A549 (cell line): ENCODE data around the gene ITPKC. TPM values are rescaled to one million over a fixed set of nuclear protein-coding genes. Genes with fewer than 3 reads are reported as not detected.

Experiments
- ATAC-seq, 2 experiments: fragments of 200-7000 bp in 1 of 2; fragments of >200 bp in 1 of 2; cut with Nextera tagmentation in 1 of 2; cut with Tn5 transposase in 1 of 2; 3 replicates each; pipeline versions ENCODE4 v1.8.0 to v1.9.1; 2018 to 2020; ENCODE audit warnings: mild to moderate bottlenecking in 1 of 2, moderate library complexity in 1 of 2
- CTCF ChIA-PET: fragments of 300-600 bp; sonication (Branson Sonifier 250); formaldehyde crosslinking; extraction: SDS; loops from one replicate; lab custom pipeline; 2021; ENCODE audit warnings: antibody characterized with exemption, inconsistent platforms; lab: Yijun Ruan, JAX
- POLR2A ChIA-PET: fragments of 350-600 bp; formaldehyde crosslinking; extraction: SDS; loops from one replicate; lab custom pipeline; 2021; ENCODE audit warnings: antibody characterized with exemption, inconsistent platforms; lab: Yijun Ruan, JAX
- DNase-seq, 2 experiments: peaks; one replicate each; pipeline versions ENCODE4 v3.0.0 to v3.0.0-alpha.2; 2011 to 2016; ENCODE audit warnings: low read depth in 1 of 2, low spot score in 1 of 2
- FAIRE-seq: peaks from 2 replicates; lab custom pipeline; 2011; peaks lifted over from hg19 to GRCh38; lab: Jason Lieb, UNC
- H3K27ac ChIP-seq, 2 experiments: fragments of >200 bp; sonication (Bioruptor Twin); formaldehyde crosslinking; 3 replicates each; pipeline ENCODE4 v1.5.1; 2016 to 2017
- H3K4me1 ChIP-seq: fragments of >200 bp; sonication (Bioruptor Twin); formaldehyde crosslinking; 3 replicates; pipeline ENCODE4 v1.6.1; 2016
- H3K4me2 ChIP-seq: fragments of >200 bp; sonication (Bioruptor Twin); formaldehyde crosslinking; 3 replicates; pipeline ENCODE4 v1.6.1; 2016
- H3K4me3 ChIP-seq: fragments of >200 bp; sonication (Bioruptor Twin); formaldehyde crosslinking; 3 replicates; pipeline ENCODE4 v1.5.1; 2016
- H3K9me3 ChIP-seq: fragments of >200 bp; sonication (Bioruptor Twin); formaldehyde crosslinking; 3 replicates; pipeline ENCODE4 v1.6.1; 2016
- CHD2 ChIP-seq: fragments of 150-350 bp; IDR thresholded peaks from 2 replicates; pipeline ENCODE4 v1.6.1; 2014; ENCODE audit warnings: low read length; ENCODE audit not compliant: partially characterized antibody
- CHD4 ChIP-seq: fragments of 200-600 bp; sonication (generic); IDR thresholded peaks from 2 replicates; pipeline ENCODE4 v1.6.1; 2016; ENCODE audit warnings: antibody characterized with exemption, mild to moderate bottlenecking, borderline replicate concordance
- FOXS1 ChIP-seq: fragments of 250-450 bp; sonication (Bioruptor Pico); IDR thresholded peaks from 2 replicates; pipeline ENCODE4 v1.5.0; 2020; ENCODE audit warnings: mild to moderate bottlenecking, moderate library complexity
- HOXB5 ChIP-seq: fragments of 250-450 bp; sonication (Bioruptor Pico); IDR thresholded peaks from 2 replicates; pipeline ENCODE4 v1.5.0; 2020; ENCODE audit warnings: mild to moderate bottlenecking, moderate library complexity
- JUN ChIP-seq, 2 experiments: fragments of >200 bp; sonication (Bioruptor Twin); formaldehyde crosslinking; IDR thresholded peaks; 2 replicates in 1 of 2; 3 replicates in 1 of 2; pipeline ENCODE4 v1.6.1; 2016 to 2017
- JUNB ChIP-seq: fragments of >200 bp; sonication (Bioruptor Twin); formaldehyde crosslinking; IDR thresholded peaks from 2 replicates; pipeline ENCODE4 v1.6.1; 2016
- POLR2A ChIP-seq: IDR thresholded peaks from 2 replicates; pipeline ENCODE4 v1.6.1; 2012; ENCODE audit warnings: mild to moderate bottlenecking, low read length
- RAD21 ChIP-seq, 2 experiments: fragments of >200 bp in 1 of 2; sonication (Bioruptor Twin) in 1 of 2; formaldehyde crosslinking in 1 of 2; IDR thresholded peaks in 1 of 2; conservative IDR thresholded peaks in 1 of 2; 2 replicates in 1 of 2; 3 replicates in 1 of 2; pipeline ENCODE4 v1.6.1; 2012 to 2018; ENCODE audit warnings: inconsistent platforms in 1 of 2
- RFX5 ChIP-seq: fragments of 450-650 bp; IDR thresholded peaks from 2 replicates; pipeline ENCODE4 v1.7.1; 2014; ENCODE audit warnings: antibody characterized with exemption, mild to moderate bottlenecking, moderate library complexity
- RNF2 ChIP-seq: fragments of 200-600 bp; sonication (generic); IDR thresholded peaks from 2 replicates; pipeline ENCODE4 v1.6.1; 2016; ENCODE audit warnings: low read depth, mild to moderate bottlenecking, antibody characterized with exemption, moderate library complexity, borderline replicate concordance
- SREBF2 ChIP-seq: fragments of 450-650 bp; IDR thresholded peaks from 2 replicates; pipeline ENCODE4 v1.6.1; 2014; ENCODE audit warnings: mild to moderate bottlenecking, moderate library complexity
- TFCP2L1 ChIP-seq: fragments of 250-450 bp; sonication (Bioruptor Pico); IDR thresholded peaks from 2 replicates; pipeline ENCODE4 v1.5.0; 2021; ENCODE audit warnings: mild to moderate bottlenecking
- ZFP36 ChIP-seq: fragments of 450-650 bp; IDR thresholded peaks from 2 replicates; pipeline ENCODE4 v1.6.1; 2014; ENCODE audit warnings: borderline replicate concordance; ENCODE audit not compliant: partially characterized antibody
- ZNF302 ChIP-seq: fragments of 250-450 bp; sonication (Bioruptor Pico); IDR thresholded peaks from 2 replicates; pipeline ENCODE4 v1.9.0; 2021; ENCODE audit warnings: inconsistent platforms, mild to moderate bottlenecking, moderate library complexity
- ZSCAN20 ChIP-seq: fragments of 250-450 bp; sonication (Bioruptor Pico); IDR thresholded peaks from 2 replicates; pipeline ENCODE4 v1.8.0; 2022; ENCODE audit warnings: mild to moderate bottlenecking, moderate library complexity
- WGBS: methylation state at CpG from one replicate; pipeline ENCODE4 v1.1.6; 2017; ENCODE audit errors: missing lambda C conversion rate; 5-methylcytosine and 5-hydroxymethylcytosine counted together
- polyA plus RNA-seq, 4 experiments: library from polyadenylated mRNA; depleted of rRNA in 3 of 4; stranded (reverse); fragments of >200 nt; fragmentation: RNase III in 1 of 4; extraction: RNeasy Plus Mini Kit Qiagen cat#74134 plus additional on column Dnase treatment in 1 of 4; gene quantifications; 2 replicates in 3 of 4; 3 replicates in 1 of 4; pipeline ENCODE4 v1.2.3, GENCODE V29; 2011 to 2017
- TF ChIP-seq, protein P1 (sequence below): fragments of >200 bp; sonication (Bioruptor Twin); formaldehyde crosslinking; IDR thresholded peaks from 3 replicates; pipeline ENCODE4 v1.6.1; 2016
- TF ChIP-seq, protein P2 (sequence below): fragments of >200 bp; sonication (Bioruptor Twin); formaldehyde crosslinking; IDR thresholded peaks from 3 replicates; pipeline ENCODE4 v1.5.1; 2016
- TF ChIP-seq, protein P3 (sequence below): fragments of 150-350 bp; IDR thresholded peaks from 2 replicates; pipeline ENCODE4 v1.6.1; 2014; ENCODE audit warnings: low read depth, mild to moderate bottlenecking, low read length
- TF ChIP-seq, protein P4 (sequence below): fragments of 200-600 bp; sonication (generic); IDR thresholded peaks from 2 replicates; pipeline ENCODE4 v1.6.1; 2016; ENCODE audit warnings: antibody characterized with exemption, mild to moderate bottlenecking, moderate library complexity

The ITPKC gene
- polyA plus RNA-seq, 2 of the 4 experiments (the other 2 are of a cell fraction) = 6.5 to 7.9 TPM

DNA sequence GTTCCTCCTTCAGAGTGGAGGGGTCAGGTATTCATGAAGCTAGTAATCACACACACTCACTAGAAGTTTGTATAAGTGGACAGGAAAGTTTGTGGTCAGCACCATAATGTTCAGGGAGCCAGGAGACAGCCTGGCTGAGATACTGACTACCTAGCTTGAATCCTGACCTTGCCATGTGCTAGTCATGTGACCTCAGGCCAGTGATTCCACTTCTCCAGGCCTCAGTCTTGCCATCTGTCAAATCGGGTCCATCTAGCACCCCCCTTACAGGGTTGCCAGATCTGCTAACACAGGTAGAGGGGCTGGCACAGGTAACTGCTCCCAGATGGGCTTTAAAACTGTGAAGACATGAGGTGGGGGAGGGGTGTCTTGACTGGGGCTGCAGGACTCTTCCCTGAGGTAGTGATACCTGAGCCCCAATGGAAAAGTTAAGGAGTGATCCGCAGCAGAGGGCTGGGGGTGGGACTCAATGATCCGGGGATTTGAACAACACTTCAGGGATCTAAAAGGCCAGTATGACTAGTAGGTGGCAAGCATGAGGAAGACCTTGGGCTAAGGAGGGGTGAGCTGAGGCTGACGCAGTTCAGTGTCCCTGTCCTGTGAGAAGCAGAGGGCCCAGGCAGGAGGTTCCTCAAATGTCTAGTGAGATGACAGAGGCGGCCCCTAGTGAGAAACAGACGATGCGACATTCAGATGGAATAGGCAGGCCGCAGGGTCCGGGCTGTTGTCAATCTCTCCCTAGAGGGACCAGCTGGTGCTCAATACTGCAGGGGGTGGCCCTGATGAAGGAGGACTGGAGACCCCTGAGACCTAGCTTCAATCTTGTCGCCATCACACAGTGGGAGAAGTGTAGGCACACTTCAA is 24.8 kb downstream of the ITPKC start:
- WGBS = 88% methylated on average over 10 of the region's 10 CpGs
- DNase-seq (no peak), ATAC-seq (peak in 1 of 2 experiments; percentile 4; a peak in 2 of 6 replicates), FAIRE-seq (peak; percentile 63)
- no peak for TF ChIP-seq CHD2
- TF ChIP-seq, protein P1, sequence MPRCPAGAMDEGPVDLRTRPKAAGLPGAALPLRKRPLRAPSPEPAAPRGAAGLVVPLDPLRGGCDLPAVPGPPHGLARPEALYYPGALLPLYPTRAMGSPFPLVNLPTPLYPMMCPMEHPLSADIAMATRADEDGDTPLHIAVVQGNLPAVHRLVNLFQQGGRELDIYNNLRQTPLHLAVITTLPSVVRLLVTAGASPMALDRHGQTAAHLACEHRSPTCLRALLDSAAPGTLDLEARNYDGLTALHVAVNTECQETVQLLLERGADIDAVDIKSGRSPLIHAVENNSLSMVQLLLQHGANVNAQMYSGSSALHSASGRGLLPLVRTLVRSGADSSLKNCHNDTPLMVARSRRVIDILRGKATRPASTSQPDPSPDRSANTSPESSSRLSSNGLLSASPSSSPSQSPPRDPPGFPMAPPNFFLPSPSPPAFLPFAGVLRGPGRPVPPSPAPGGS = no peak
- TF ChIP-seq HOXB5 (CRISPR knock-in tag) = no peak
- TF ChIP-seq ZSCAN20 (CRISPR knock-in tag) = no peak
- TF ChIP-seq, protein P2, sequence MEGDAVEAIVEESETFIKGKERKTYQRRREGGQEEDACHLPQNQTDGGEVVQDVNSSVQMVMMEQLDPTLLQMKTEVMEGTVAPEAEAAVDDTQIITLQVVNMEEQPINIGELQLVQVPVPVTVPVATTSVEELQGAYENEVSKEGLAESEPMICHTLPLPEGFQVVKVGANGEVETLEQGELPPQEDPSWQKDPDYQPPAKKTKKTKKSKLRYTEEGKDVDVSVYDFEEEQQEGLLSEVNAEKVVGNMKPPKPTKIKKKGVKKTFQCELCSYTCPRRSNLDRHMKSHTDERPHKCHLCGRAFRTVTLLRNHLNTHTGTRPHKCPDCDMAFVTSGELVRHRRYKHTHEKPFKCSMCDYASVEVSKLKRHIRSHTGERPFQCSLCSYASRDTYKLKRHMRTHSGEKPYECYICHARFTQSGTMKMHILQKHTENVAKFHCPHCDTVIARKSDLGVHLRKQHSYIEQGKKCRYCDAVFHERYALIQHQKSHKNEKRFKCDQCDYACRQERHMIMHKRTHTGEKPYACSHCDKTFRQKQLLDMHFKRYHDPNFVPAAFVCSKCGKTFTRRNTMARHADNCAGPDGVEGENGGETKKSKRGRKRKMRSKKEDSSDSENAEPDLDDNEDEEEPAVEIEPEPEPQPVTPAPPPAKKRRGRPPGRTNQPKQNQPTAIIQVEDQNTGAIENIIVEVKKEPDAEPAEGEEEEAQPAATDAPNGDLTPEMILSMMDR = no peak
- TF ChIP-seq RAD21 (conservative IDR thresholded peaks at IDR 0.05 in 1 of 2, IDR thresholded peaks at IDR 0.05 in 1 of 2) = no peak
- no peak for TF ChIP-seq POLR2A
- TF ChIP-seq, protein P3, sequence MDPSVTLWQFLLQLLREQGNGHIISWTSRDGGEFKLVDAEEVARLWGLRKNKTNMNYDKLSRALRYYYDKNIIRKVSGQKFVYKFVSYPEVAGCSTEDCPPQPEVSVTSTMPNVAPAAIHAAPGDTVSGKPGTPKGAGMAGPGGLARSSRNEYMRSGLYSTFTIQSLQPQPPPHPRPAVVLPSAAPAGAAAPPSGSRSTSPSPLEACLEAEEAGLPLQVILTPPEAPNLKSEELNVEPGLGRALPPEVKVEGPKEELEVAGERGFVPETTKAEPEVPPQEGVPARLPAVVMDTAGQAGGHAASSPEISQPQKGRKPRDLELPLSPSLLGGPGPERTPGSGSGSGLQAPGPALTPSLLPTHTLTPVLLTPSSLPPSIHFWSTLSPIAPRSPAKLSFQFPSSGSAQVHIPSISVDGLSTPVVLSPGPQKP = no peak
- TF ChIP-seq RNF2 = no peak
- TF ChIP-seq FOXS1 = no peak
- TF ChIP-seq, protein P4, sequence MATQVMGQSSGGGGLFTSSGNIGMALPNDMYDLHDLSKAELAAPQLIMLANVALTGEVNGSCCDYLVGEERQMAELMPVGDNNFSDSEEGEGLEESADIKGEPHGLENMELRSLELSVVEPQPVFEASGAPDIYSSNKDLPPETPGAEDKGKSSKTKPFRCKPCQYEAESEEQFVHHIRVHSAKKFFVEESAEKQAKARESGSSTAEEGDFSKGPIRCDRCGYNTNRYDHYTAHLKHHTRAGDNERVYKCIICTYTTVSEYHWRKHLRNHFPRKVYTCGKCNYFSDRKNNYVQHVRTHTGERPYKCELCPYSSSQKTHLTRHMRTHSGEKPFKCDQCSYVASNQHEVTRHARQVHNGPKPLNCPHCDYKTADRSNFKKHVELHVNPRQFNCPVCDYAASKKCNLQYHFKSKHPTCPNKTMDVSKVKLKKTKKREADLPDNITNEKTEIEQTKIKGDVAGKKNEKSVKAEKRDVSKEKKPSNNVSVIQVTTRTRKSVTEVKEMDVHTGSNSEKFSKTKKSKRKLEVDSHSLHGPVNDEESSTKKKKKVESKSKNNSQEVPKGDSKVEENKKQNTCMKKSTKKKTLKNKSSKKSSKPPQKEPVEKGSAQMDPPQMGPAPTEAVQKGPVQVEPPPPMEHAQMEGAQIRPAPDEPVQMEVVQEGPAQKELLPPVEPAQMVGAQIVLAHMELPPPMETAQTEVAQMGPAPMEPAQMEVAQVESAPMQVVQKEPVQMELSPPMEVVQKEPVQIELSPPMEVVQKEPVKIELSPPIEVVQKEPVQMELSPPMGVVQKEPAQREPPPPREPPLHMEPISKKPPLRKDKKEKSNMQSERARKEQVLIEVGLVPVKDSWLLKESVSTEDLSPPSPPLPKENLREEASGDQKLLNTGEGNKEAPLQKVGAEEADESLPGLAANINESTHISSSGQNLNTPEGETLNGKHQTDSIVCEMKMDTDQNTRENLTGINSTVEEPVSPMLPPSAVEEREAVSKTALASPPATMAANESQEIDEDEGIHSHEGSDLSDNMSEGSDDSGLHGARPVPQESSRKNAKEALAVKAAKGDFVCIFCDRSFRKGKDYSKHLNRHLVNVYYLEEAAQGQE = no peak
- no peak for TF ChIP-seq SREBF2
- TF ChIP-seq RFX5 = no peak
- Histone ChIP-seq H3K4me2 (no peak overlapping the region), H3K4me3 (no peak overlapping the region), H3K27ac (no peak overlapping the region), H3K9me3 (no peaks in the 10 kb centered on the region), H3K4me1 (peaks cover 13% of the 10 kb centered on the region)
- ChIA-PET CTCF (interaction anchor here (0.6 to 15.8 kb wide), 13 partner anchors 13 to 707 kb away, joined by 3 to 199 read pairs (median 4); partner anchors contain the start of gene EGLN2), POLR2A (interaction anchor here (0.6 to 3.2 kb wide), 5 partner anchors 9 to 1132 kb away, joined by 3 to 13 read pairs (median 7); partner anchors contain the start of genes ACTMAP, COQ8B, ITPKC and NUMBL)

DNA sequence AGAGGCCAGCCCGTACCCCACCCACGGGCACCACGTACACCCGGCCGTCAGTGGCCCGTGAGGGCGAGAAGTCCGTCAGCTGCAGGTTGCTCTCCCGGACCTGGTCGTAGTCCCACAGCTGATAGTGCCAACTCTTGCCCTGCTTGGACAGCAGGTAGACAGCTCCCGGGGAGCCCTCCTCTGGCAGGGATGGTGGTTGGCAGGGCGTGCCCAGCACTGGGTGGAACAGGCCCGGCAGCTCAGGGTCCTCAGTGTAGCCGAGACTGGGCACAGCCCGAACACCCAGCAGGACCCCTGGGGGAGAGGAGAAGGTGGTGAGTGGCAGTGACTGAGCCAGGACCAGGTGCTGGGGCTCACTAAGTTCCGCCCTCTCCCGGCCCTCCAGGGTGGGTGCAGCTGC is 25.6 kb downstream of the ITPKC start:
- ATAC-seq (peak; percentile 3 to 10; a peak in 3 of 6 replicates), FAIRE-seq (no peak), DNase-seq (no peak)
- no peaks in the 10 kb centered on the region for H3K9me3 ChIP-seq
- H3K27ac ChIP-seq = no peak overlapping the region
- peaks cover 13% of the 10 kb centered on the region for H3K4me1 ChIP-seq
- 90% methylated on average over 17 of the region's 17 CpGs for WGBS
- no peak overlapping the region for H3K4me2 ChIP-seq
- CTCF ChIA-PET = interaction anchor here (0.5 to 15.8 kb wide), 17 partner anchors 11 to 322 kb away, joined by 3 to 199 read pairs (median 4); partner anchors contain the start of gene EGLN2
- POLR2A ChIA-PET = interaction anchor here (0.9 to 3.2 kb wide), 5 partner anchors 8 to 52 kb away, joined by 6 to 13 read pairs (median 7); partner anchors contain the start of genes ACTMAP, COQ8B, ITPKC and NUMBL
- peak; percentile 12; the same call in 1 of the 2 replicates for TF ChIP-seq POLR2A
- TF ChIP-seq ZFP36 = no peak
- no peak for TF ChIP-seq CHD4
- no peak for TF ChIP-seq JUNB
- no peak for TF ChIP-seq RFX5
- 0 out of 5 replicates have a peak, but pooled peaks of 1 of the 2 experiments have one; percentile 29 for TF ChIP-seq JUN (IDR thresholded peaks at IDR 0.05)
- no peak for TF ChIP-seq ZNF302 (CRISPR knock-in tag)
- TF ChIP-seq TFCP2L1 (CRISPR knock-in tag) = no peak
- no peak overlapping the region for H3K4me3 ChIP-seq
